Measurements from ENCODE around the gene CAMK4.

The CAMK4 gene

GRCh38 chr5:111495159-111495558 is 271.0 kb downstream of the CAMK4 start:
- H3K4me3 ChIP-seq (ENCODE audit: low read length): no peak overlapping the region
- no peak overlapping the region for H2AFZ ChIP-seq (ENCODE audit: low read depth, low read length)
- no peaks in the 10 kb centered on the region for H4K20me1 ChIP-seq (ENCODE audit: insufficient read depth, low read length)
- peaks cover 20% of the 10 kb centered on the region for H3K4me1 ChIP-seq (ENCODE audit: low read length)
- TF ChIP-seq, protein P1, sequence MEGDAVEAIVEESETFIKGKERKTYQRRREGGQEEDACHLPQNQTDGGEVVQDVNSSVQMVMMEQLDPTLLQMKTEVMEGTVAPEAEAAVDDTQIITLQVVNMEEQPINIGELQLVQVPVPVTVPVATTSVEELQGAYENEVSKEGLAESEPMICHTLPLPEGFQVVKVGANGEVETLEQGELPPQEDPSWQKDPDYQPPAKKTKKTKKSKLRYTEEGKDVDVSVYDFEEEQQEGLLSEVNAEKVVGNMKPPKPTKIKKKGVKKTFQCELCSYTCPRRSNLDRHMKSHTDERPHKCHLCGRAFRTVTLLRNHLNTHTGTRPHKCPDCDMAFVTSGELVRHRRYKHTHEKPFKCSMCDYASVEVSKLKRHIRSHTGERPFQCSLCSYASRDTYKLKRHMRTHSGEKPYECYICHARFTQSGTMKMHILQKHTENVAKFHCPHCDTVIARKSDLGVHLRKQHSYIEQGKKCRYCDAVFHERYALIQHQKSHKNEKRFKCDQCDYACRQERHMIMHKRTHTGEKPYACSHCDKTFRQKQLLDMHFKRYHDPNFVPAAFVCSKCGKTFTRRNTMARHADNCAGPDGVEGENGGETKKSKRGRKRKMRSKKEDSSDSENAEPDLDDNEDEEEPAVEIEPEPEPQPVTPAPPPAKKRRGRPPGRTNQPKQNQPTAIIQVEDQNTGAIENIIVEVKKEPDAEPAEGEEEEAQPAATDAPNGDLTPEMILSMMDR (IDR thresholded peaks at IDR 0.05; ENCODE audit: low read depth, low read length): no peak
- no peak for TF ChIP-seq EZH2phosphoT487 (IDR thresholded peaks at IDR 0.05; ENCODE audit: low read depth)
- H3K9ac ChIP-seq (ENCODE audit: low read length): no peak overlapping the region
- H3K4me2 ChIP-seq (ENCODE audit: low read length): no peak overlapping the region
- no peaks in the 10 kb centered on the region for H3K9me3 ChIP-seq (ENCODE audit: insufficient read depth, low read length)
- H3K79me2 ChIP-seq (ENCODE audit: low read length): no peaks in the 10 kb centered on the region
- H3K27ac ChIP-seq (ENCODE audit: low read length): peak overlapping the region; percentile 64
- no peaks in the 10 kb centered on the region for H3K27me3 ChIP-seq (ENCODE audit: low read depth, low read length)
- H3K36me3 ChIP-seq (replicated peaks; ENCODE audit: low read depth, low read length): peaks cover 52% of the 10 kb centered on the region

DNA sequence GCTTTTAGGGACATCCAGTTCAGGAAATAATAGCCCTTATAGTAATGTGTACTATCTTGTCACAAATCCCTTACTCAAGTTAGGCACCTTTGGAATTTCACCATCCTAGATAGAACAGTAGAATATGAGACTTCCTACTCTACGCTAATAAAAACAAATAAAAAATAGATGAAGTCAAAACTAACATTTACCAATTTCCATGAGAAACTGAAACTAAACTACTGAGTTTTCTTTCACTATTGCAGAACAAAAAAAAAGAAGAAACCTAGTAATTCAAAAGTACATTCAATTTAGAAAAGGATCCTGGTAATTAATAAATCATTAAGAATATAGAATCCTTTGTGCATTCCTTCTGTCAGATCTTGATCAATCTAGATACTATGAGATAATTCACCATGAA is 274.2 kb downstream of the CAMK4 start:
- H3K36me3 ChIP-seq (replicated peaks; ENCODE audit: low read depth, low read length): peaks cover 56% of the 10 kb centered on the region
- H3K27me3 ChIP-seq (ENCODE audit: low read depth, low read length): no peaks in the 10 kb centered on the region
- no peak for TF ChIP-seq EZH2phosphoT487 (IDR thresholded peaks at IDR 0.05; ENCODE audit: low read depth)
- TF ChIP-seq, protein P1 (IDR thresholded peaks at IDR 0.05; ENCODE audit: low read depth, low read length): no peak
- H2AFZ ChIP-seq (ENCODE audit: low read depth, low read length): no peak overlapping the region
- no peak overlapping the region for H3K4me2 ChIP-seq (ENCODE audit: low read length)
- H3K4me1 ChIP-seq (ENCODE audit: low read length): peaks cover 20% of the 10 kb centered on the region
- no peak overlapping the region for H3K4me3 ChIP-seq (ENCODE audit: low read length)
- no peak overlapping the region for H3K27ac ChIP-seq (ENCODE audit: low read length)
- H3K79me2 ChIP-seq (ENCODE audit: low read length): 0 out of 2 replicates have a peak, but pooled peaks cover 3% of the 10 kb centered on the region
- H3K9me3 ChIP-seq (ENCODE audit: insufficient read depth, low read length): no peaks in the 10 kb centered on the region
- H4K20me1 ChIP-seq (ENCODE audit: insufficient read depth, low read length): no peaks in the 10 kb centered on the region
- no peak overlapping the region for H3K9ac ChIP-seq (ENCODE audit: low read length)

- Histone ChIP-seq H3K4me1 (ENCODE audit: low read length) (peaks cover 13% of the 10 kb centered on the region; the same call in 1 of the 2 replicates), H3K27ac (ENCODE audit: low read length) (no peak overlapping the region), H3K9me3 (ENCODE audit: insufficient read depth, low read length) (no peaks in the 10 kb centered on the region), H3K4me3 (ENCODE audit: low read length) (no peak overlapping the region), H2AFZ (ENCODE audit: low read depth, low read length) (no peak overlapping the region), H4K20me1 (ENCODE audit: insufficient read depth, low read length) (peaks cover 13% of the 10 kb centered on the region), H3K9ac (ENCODE audit: low read length) (no peak overlapping the region), H3K27me3 (ENCODE audit: low read depth, low read length) (no peaks in the 10 kb centered on the region), H3K79me2 (ENCODE audit: low read length) (peaks cover 14% of the 10 kb centered on the region), H3K36me3 (replicated peaks; ENCODE audit: low read depth, low read length) (peaks cover 21% of the 10 kb centered on the region), H3K4me2 (ENCODE audit: low read length) (no peak overlapping the region)
- TF ChIP-seq, protein P1 (IDR thresholded peaks at IDR 0.05; ENCODE audit: low read depth, low read length): no peak
- TF ChIP-seq EZH2phosphoT487 (IDR thresholded peaks at IDR 0.05; ENCODE audit: low read depth): no peak
These were observed 278.8 kb downstream of the CAMK4 start for GRCh38 chr5:111502956-111503355.

GRCh38 chr5:111505096-111505495 is 280.9 kb downstream of the CAMK4 start:
- no peak overlapping the region for H3K9ac ChIP-seq (ENCODE audit: low read length)
- H4K20me1 ChIP-seq (ENCODE audit: insufficient read depth, low read length): peaks cover 34% of the 10 kb centered on the region
- no peak overlapping the region for H3K4me2 ChIP-seq (ENCODE audit: low read length)
- peaks cover 36% of the 10 kb centered on the region for H3K79me2 ChIP-seq (ENCODE audit: low read length)
- TF ChIP-seq, protein P1 (IDR thresholded peaks at IDR 0.05; ENCODE audit: low read depth, low read length): no peak
- no peak for TF ChIP-seq EZH2phosphoT487 (IDR thresholded peaks at IDR 0.05; ENCODE audit: low read depth)
- no peak overlapping the region for H3K27ac ChIP-seq (ENCODE audit: low read length)
- peaks cover 18% of the 10 kb centered on the region for H3K4me1 ChIP-seq (ENCODE audit: low read length)
- H2AFZ ChIP-seq (ENCODE audit: low read depth, low read length): no peak overlapping the region
- no peaks in the 10 kb centered on the region for H3K9me3 ChIP-seq (ENCODE audit: insufficient read depth, low read length)
- peaks cover 7% of the 10 kb centered on the region for H3K36me3 ChIP-seq (replicated peaks; ENCODE audit: low read depth, low read length)
- no peak overlapping the region for H3K4me3 ChIP-seq (ENCODE audit: low read length)
- no peaks in the 10 kb centered on the region for H3K27me3 ChIP-seq (ENCODE audit: low read depth, low read length)

Data from OCI-LY3 (cell line).